IMR-90 (cell line): ENCODE data around the gene SF3B3.

Experiments
- CTCF ChIP-seq: conservative IDR thresholded peaks from 2 replicates; pipeline ENCODE4 v1.5.1; 2012; ENCODE audit warnings: mild to moderate bottlenecking, low read depth, low read length, improper control_type of control experiment
- MXI1 ChIP-seq: IDR thresholded peaks from 2 replicates; pipeline ENCODE4 v1.6.1; 2012; ENCODE audit warnings: low read depth, mild to moderate bottlenecking, low read length, moderate library complexity, borderline replicate concordance
- POLR2A ChIP-seq: IDR thresholded peaks from 2 replicates; pipeline ENCODE4 v1.6.1; 2012; ENCODE audit warnings: mild to moderate bottlenecking, low read depth, low read length
- SMC3 ChIP-seq: fragments of 150-350 bp; IDR thresholded peaks from 2 replicates; pipeline ENCODE4 v1.6.1; 2016; ENCODE audit warnings: low read depth, mild to moderate bottlenecking, antibody characterized with exemption, low read length, moderate library complexity

GRCh38 chr16:70592106-70592571 lies 68.5 kb downstream of the SF3B3 start:
- TF ChIP-seq CTCF (no peak), POLR2A (no peak), MXI1 (no peak), SMC3 (no peak)
